Cardiac muscle cell (in vitro differentiated cells and primary cell): ENCODE results near the gene ARNT2. TPM values are rescaled to one million over a fixed set of nuclear protein-coding genes. Genes with fewer than 3 reads are reported as not detected.

Experiments used
- DNase-seq, 2 donors: peaks; one replicate each; pipeline versions ENCODE4 v3.0.0 to v3.0.0-alpha.2; 2010 to 2017; ENCODE audit warnings: low read depth in 1 of 2, low spot score in 1 of 2
- H3K27ac ChIP-seq: fragments of 200-600 bp; sonication (generic); 2 replicates; pipeline ENCODE4 v1.5.1; 2016
- H3K27me3 ChIP-seq: fragments of 200-600 bp; sonication (generic); 2 replicates; pipeline ENCODE4 v1.6.0; 2016; ENCODE audit warnings: control low read depth
- H3K36me3 ChIP-seq: fragments of 200-600 bp; sonication (generic); 2 replicates; pipeline ENCODE4 v1.5.1; 2016; ENCODE audit warnings: control low read depth
- H3K4me1 ChIP-seq: fragments of 200-600 bp; sonication (generic); 2 replicates; pipeline ENCODE4 v1.8.1; 2017; ENCODE audit warnings: low read depth, mild to moderate bottlenecking, mixed run types
- H3K4me3 ChIP-seq: fragments of 200-600 bp; sonication (generic); 2 replicates; pipeline ENCODE4 v1.5.1; 2016; ENCODE audit warnings: mild to moderate bottlenecking
- H3K9me3 ChIP-seq: fragments of 200-600 bp; sonication (generic); 2 replicates; pipeline ENCODE4 v1.5.1; 2017; ENCODE audit warnings: low read depth, mild to moderate bottlenecking, control low read depth
- polyA plus RNA-seq: library from polyadenylated mRNA; unstranded; fragments of >200 nt; fragmentation: Nextera tagmentation; extraction: Ambion mirVana; gene quantifications from 2 replicates; pipeline ENCODE4 v1.2.1, GENCODE V29; 2016
- total RNA-seq: library from RNA; depleted of rRNA; stranded (reverse); fragments of >200 nt; gene quantifications from 2 replicates; pipeline ENCODE4 v1.2.3, GENCODE V29; 2016
- TF ChIP-seq, protein P1 (sequence below): IDR thresholded peaks from 2 replicates; pipeline ENCODE4 v1.5.1; 2012; ENCODE audit warnings: low read depth, mild to moderate bottlenecking, low read length

Gene ARNT2
- total and polyA plus RNA-seq, 2 experiments from 2014 or later = 3.8 to 4.4 TPM

DNA sequence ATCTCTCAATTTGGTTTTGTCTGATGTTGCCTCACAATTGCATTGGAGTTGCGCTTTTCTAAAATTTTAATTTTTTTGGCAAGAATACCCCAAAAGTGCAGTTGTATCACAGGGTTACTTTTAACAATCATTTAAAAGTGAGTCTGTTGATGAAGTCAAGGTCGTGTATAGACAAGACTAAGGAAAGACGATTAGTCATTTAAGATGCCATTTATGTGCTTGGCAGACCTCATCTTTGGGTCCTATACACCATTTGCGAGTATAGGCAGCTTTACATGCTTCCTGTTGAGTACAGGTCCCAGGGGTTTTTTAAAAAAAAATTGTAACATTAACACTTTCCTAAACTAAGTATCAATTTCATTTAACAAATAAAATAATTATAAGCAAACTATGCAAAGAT, 12.5 kb downstream of the ARNT2 start:
- DNase-seq = no peak
- H3K4me1 ChIP-seq = peaks cover 5% of the 10 kb centered on the region
- no peak overlapping the region for H3K27ac ChIP-seq
- no peaks in the 10 kb centered on the region for H3K9me3 ChIP-seq
- H3K36me3 ChIP-seq = no peaks in the 10 kb centered on the region
- H3K4me3 ChIP-seq = no peak overlapping the region
- TF ChIP-seq, protein P1, sequence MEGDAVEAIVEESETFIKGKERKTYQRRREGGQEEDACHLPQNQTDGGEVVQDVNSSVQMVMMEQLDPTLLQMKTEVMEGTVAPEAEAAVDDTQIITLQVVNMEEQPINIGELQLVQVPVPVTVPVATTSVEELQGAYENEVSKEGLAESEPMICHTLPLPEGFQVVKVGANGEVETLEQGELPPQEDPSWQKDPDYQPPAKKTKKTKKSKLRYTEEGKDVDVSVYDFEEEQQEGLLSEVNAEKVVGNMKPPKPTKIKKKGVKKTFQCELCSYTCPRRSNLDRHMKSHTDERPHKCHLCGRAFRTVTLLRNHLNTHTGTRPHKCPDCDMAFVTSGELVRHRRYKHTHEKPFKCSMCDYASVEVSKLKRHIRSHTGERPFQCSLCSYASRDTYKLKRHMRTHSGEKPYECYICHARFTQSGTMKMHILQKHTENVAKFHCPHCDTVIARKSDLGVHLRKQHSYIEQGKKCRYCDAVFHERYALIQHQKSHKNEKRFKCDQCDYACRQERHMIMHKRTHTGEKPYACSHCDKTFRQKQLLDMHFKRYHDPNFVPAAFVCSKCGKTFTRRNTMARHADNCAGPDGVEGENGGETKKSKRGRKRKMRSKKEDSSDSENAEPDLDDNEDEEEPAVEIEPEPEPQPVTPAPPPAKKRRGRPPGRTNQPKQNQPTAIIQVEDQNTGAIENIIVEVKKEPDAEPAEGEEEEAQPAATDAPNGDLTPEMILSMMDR = no peak
- no peaks in the 10 kb centered on the region for H3K27me3 ChIP-seq

DNA sequence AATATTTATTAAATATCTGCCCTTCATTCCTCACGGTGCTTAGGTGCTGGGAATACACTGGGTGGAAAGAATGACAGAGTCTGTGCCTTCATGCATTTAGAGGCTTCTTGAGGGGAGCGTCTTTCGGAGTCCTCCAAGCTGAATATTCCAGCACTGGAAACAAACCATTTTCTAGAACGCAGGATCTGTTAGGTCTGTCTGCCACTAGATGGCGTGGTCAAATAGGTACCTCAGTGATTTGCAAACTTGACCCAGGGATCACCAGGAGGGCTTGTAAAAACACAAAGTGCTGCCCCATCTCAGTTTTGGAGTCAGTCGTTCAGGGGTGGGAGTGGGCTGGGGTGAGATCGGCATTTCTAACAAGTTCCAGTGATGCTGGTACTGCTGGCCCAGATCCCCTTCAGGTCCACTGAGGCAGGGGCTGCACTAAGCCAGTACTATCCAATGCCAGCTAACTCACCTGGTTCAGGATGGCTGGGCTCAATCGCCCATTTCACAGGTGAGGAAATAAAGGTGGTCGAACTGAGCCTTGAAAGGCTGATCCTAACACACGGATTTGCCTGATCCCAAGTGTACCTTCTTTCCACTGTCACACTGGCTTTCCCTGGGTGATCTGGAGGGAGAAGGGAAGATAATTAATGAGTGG, 14.8 kb downstream of the ARNT2 start:
- H3K4me1 ChIP-seq = peaks cover 5% of the 10 kb centered on the region
- TF ChIP-seq, protein P1 = peak; percentile 86
- no peak overlapping the region for H3K4me3 ChIP-seq
- no peaks in the 10 kb centered on the region for H3K27me3 ChIP-seq
- H3K27ac ChIP-seq = no peak overlapping the region
- no peaks in the 10 kb centered on the region for H3K36me3 ChIP-seq
- H3K9me3 ChIP-seq = no peaks in the 10 kb centered on the region
- DNase-seq = peak; percentile 70 to 72

DNA sequence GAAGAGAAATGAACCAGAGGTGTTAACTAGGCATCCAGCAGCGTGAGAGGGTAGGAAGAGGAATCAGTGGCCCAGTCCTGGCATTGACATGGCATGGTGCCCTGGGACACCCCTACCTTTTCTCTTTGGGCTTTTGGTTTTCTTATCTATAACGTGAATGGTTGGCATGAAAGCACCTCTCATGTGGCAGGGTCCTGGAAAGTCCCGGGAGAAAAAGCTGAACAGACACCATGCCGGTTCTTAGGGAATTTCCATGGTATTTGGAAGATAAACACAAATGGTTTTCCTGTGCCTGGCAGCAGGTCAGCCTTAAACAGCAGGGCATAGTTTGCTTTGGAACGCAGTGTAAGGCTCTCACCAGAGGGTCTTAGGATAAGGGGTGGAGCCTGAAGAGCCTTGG, 15.4 kb downstream of the ARNT2 start:
- no peaks in the 10 kb centered on the region for H3K36me3 ChIP-seq
- H3K9me3 ChIP-seq = no peaks in the 10 kb centered on the region
- no peak overlapping the region for H3K4me3 ChIP-seq
- H3K4me1 ChIP-seq = peaks cover 5% of the 10 kb centered on the region
- DNase-seq = no peak
- no peak overlapping the region for H3K27ac ChIP-seq
- TF ChIP-seq, protein P1 = no peak
- no peaks in the 10 kb centered on the region for H3K27me3 ChIP-seq

DNA sequence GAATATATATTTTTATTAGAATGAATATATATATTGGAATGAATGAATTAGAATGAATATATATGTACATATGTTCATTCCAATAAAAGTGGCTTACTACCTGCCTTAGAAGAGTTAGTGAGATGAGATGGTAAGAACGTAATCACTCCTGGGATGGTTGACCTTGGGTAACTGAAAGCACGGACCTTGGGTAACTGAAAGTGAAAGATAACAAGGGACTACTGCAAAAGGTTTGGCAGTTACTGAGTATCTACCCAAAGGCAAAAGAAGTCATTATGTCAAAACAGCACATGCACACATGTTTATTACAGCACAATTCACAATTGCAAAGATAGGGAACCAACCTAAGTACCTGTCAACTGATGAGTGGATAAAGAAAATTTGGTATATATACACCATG, 16.5 kb downstream of the ARNT2 start:
- no peak for DNase-seq
- H3K36me3 ChIP-seq = no peaks in the 10 kb centered on the region
- no peaks in the 10 kb centered on the region for H3K9me3 ChIP-seq
- TF ChIP-seq, protein P1 = no peak
- H3K4me3 ChIP-seq = no peak overlapping the region
- H3K27ac ChIP-seq = no peak overlapping the region
- no peaks in the 10 kb centered on the region for H3K27me3 ChIP-seq
- peaks cover 5% of the 10 kb centered on the region for H3K4me1 ChIP-seq

DNA sequence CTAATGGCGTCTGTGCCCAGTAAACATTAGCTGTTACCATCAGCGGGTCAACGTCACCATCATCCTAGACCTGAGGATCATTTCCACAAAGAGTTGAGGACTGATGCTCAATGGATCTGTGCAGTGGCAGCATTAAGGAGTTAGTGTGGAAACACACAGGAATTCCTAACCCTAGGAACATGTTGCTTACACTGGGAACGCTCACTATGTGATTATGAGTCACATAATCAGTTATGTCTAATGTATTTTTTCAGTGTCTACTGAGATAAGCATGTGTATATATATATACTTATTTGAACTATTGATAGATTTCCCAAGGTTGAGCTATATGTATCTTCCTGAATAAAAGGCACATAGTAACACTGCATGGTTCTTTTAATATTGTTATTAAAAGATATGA, 19.0 kb downstream of the ARNT2 start:
- Histone ChIP-seq H3K9me3 (no peaks in the 10 kb centered on the region), H3K4me1 (no peaks in the 10 kb centered on the region), H3K27ac (no peak overlapping the region), H3K27me3 (no peaks in the 10 kb centered on the region), H3K4me3 (no peak overlapping the region), H3K36me3 (no peaks in the 10 kb centered on the region)
- DNase-seq = peak in 1 of 2 donors; percentile 12
- TF ChIP-seq, protein P1 = no peak
